SK-N-SH (cell line): ENCODE measurements around the gene MAP6D1.

Experiments used
- CHD2 ChIP-seq: fragments of 150-350 bp; IDR thresholded peaks from 2 replicates; pipeline ENCODE4 v1.6.1; 2018; ENCODE audit warnings: low read length; ENCODE audit not compliant: partially characterized antibody
- ELF1 ChIP-seq: IDR thresholded peaks from 2 replicates; pipeline ENCODE4 v1.4.0; 2012
- EP300 ChIP-seq, 2 experiments: IDR thresholded peaks; 2 replicates each; pipeline versions ENCODE4 v1.4.0 to v1.6.1; 2012; ENCODE audit warnings: borderline replicate concordance in 1 of 2, low read depth in 1 of 2, low read length in 1 of 2
- FOSL2 ChIP-seq: IDR thresholded peaks from 2 replicates; pipeline ENCODE4 v1.4.0; 2012; ENCODE audit warnings: low read depth, mild to moderate bottlenecking, moderate library complexity, borderline replicate concordance
- NFIC ChIP-seq: IDR thresholded peaks from 2 replicates; pipeline ENCODE4 v1.4.0; 2012; ENCODE audit warnings: borderline replicate concordance
- POLR2AphosphoS5 ChIP-seq: IDR thresholded peaks from 2 replicates; pipeline ENCODE4 v1.6.1; 2012; ENCODE audit warnings: low read depth, low read length
- RAD21 ChIP-seq: IDR thresholded peaks from 2 replicates; pipeline ENCODE4 v1.6.1; 2012; ENCODE audit warnings: mild to moderate bottlenecking, low read length
- RCOR1 ChIP-seq: fragments of 150-350 bp; IDR thresholded peaks from 2 replicates; pipeline ENCODE4 v1.6.1; 2017; ENCODE audit warnings: antibody characterized with exemption, low read length
- TEAD4 ChIP-seq: IDR thresholded peaks from 2 replicates; pipeline ENCODE4 v1.4.0; 2012; ENCODE audit warnings: mild to moderate bottlenecking, borderline replicate concordance; ENCODE audit not compliant: insufficient read depth
- YY1 ChIP-seq: IDR thresholded peaks from 2 replicates; pipeline ENCODE4 v1.4.0; 2012; ENCODE audit warnings: low read depth, mild to moderate bottlenecking
- TF ChIP-seq, protein P1 (sequence below): fragments of 200-600 bp; sonication (generic); IDR thresholded peaks from 2 replicates; pipeline ENCODE4 v1.6.1; 2017; ENCODE audit warnings: antibody characterized with exemption, mild to moderate bottlenecking, moderate library complexity
- TF ChIP-seq, protein P2 (sequence below): fragments of 150-350 bp; IDR thresholded peaks from 2 replicates; pipeline ENCODE4 v1.6.1; 2017; ENCODE audit warnings: antibody characterized with exemption, low read length, low read depth, borderline replicate concordance
- TF ChIP-seq, protein P3 (sequence below): IDR thresholded peaks from 2 replicates; pipeline ENCODE4 v1.4.0; 2012; ENCODE audit warnings: low read depth

DNA sequence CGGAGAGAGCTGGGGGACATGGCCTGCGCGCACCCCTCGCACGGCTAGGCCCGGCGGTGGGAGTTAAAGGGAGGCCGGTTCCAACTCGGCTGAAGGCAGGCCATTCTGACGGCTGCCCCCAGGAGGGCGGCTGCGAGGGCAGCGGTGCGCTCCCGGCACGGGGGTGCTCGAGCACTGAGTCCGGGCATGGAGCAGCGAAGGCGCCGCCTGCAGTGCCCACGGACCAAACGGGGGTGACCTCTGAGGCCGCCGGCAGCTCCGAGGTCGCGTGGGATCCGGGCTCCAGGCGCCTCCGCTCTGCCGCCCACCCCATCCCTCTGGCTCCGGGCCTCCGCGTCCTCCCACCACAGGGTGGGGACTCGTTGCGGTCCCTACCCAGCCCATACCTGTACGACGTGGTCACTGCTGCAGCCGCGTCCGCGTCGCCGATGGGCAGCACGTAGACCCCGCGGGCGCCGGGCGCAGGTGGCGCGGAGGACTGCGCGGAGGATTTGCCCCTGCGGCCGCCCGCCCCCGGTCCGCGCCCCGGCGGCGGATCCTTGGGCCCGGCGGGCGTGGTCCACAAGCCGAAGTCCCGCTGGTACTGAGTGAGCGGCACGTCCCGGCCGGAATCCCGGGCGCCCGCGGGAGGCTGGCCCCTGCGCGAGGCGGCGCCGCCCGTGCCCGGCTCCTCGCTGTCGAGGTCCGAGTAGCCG lies 469 bp downstream of the MAP6D1 start:
- no peak for TF ChIP-seq RAD21
- TF ChIP-seq, protein P1, sequence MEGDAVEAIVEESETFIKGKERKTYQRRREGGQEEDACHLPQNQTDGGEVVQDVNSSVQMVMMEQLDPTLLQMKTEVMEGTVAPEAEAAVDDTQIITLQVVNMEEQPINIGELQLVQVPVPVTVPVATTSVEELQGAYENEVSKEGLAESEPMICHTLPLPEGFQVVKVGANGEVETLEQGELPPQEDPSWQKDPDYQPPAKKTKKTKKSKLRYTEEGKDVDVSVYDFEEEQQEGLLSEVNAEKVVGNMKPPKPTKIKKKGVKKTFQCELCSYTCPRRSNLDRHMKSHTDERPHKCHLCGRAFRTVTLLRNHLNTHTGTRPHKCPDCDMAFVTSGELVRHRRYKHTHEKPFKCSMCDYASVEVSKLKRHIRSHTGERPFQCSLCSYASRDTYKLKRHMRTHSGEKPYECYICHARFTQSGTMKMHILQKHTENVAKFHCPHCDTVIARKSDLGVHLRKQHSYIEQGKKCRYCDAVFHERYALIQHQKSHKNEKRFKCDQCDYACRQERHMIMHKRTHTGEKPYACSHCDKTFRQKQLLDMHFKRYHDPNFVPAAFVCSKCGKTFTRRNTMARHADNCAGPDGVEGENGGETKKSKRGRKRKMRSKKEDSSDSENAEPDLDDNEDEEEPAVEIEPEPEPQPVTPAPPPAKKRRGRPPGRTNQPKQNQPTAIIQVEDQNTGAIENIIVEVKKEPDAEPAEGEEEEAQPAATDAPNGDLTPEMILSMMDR: no peak
- no peak for TF ChIP-seq NFIC
- TF ChIP-seq ELF1: no peak
- TF ChIP-seq TEAD4: no peak
- no peak for TF ChIP-seq POLR2AphosphoS5
- no peak for TF ChIP-seq YY1
- TF ChIP-seq, protein P2, sequence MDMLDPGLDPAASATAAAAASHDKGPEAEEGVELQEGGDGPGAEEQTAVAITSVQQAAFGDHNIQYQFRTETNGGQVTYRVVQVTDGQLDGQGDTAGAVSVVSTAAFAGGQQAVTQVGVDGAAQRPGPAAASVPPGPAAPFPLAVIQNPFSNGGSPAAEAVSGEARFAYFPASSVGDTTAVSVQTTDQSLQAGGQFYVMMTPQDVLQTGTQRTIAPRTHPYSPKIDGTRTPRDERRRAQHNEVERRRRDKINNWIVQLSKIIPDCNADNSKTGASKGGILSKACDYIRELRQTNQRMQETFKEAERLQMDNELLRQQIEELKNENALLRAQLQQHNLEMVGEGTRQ: no peak
- TF ChIP-seq CHD2: no peak
- TF ChIP-seq FOSL2: no peak
- no peak for TF ChIP-seq RCOR1
- no peak for TF ChIP-seq EP300 (IDR thresholded peaks at IDR 0.05; ENCODE audit: borderline replicate concordance in 1 of 2, low read depth in 1 of 2, low read length in 1 of 2)
- TF ChIP-seq, protein P3, sequence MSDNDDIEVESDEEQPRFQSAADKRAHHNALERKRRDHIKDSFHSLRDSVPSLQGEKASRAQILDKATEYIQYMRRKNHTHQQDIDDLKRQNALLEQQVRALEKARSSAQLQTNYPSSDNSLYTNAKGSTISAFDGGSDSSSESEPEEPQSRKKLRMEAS: no peak; the same call in 1 of the 2 replicates
